ENCODE results near the gene PLA2G4E.

Gene PLA2G4E

DNA sequence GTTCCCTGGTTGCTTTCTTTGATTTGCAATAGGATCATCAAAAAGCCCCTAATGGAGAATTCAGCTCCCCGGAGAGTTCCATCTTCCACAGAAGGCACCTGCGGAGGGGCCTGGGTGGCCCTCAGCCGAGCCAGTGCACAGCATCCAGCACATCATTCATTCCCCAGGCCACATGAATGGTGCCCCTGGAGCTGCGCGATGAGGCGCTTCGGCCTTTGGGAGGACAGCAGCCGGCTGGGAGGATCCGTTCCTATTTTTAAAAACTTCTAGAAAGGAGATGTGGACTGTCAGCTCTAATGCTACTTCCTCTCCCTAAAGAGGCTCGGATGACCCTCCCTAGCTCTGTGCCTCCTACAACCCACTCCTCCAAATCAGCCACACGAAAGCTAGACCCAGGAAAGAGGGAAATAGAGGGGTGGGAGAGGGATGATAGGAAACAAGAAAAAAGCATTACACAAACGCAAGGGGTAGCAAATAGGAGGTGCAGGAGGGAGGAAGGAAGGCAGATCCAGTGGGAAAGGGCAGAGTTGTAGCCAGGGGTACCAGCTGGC is 68.8 kb downstream of the PLA2G4E start:
- no peak overlapping the region for H3K4me3 ChIP-seq (ENCODE audit: low read depth, low read length)
- TF ChIP-seq, protein P1, sequence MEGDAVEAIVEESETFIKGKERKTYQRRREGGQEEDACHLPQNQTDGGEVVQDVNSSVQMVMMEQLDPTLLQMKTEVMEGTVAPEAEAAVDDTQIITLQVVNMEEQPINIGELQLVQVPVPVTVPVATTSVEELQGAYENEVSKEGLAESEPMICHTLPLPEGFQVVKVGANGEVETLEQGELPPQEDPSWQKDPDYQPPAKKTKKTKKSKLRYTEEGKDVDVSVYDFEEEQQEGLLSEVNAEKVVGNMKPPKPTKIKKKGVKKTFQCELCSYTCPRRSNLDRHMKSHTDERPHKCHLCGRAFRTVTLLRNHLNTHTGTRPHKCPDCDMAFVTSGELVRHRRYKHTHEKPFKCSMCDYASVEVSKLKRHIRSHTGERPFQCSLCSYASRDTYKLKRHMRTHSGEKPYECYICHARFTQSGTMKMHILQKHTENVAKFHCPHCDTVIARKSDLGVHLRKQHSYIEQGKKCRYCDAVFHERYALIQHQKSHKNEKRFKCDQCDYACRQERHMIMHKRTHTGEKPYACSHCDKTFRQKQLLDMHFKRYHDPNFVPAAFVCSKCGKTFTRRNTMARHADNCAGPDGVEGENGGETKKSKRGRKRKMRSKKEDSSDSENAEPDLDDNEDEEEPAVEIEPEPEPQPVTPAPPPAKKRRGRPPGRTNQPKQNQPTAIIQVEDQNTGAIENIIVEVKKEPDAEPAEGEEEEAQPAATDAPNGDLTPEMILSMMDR (IDR thresholded peaks at IDR 0.05), result no peak
- H2AFZ ChIP-seq, result no peak overlapping the region
- H3K79me2 ChIP-seq, result no peaks in the 10 kb centered on the region
- no peaks in the 10 kb centered on the region for H3K9me3 ChIP-seq (ENCODE audit: control insufficient read depth, low read length)
- H3K4me2 ChIP-seq (ENCODE audit: low read length), result no peak overlapping the region
- no peaks in the 10 kb centered on the region for H3K27me3 ChIP-seq (ENCODE audit: control insufficient read depth, insufficient read depth, low read length)
- no peak overlapping the region for H3K27ac ChIP-seq
- no peaks in the 10 kb centered on the region for H3K36me3 ChIP-seq (ENCODE audit: control insufficient read depth, insufficient read depth, low read length)
- H3K4me1 ChIP-seq, result peaks cover 6% of the 10 kb centered on the region
- H3K9ac ChIP-seq, result no peak overlapping the region

DNA sequence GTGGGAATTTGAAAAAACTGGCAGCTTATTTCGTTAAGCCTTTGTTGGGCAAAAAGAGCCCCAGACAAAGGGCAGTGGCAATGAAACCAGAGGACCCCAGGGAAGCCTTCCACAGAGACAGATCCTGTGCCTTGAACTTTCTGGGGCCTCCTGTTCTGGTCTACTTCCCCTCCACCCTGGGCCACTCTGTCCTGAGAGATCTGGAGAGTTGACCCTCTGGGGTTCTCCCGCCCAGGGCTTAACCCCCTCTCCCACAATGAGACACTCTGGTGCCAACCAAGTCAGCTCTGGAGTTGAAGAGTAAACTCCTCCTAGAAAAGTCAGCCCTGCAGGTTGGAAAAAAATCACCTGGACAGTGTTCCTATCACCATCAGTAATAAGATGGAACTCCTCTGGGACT is 69.3 kb downstream of the PLA2G4E start:
- Histone ChIP-seq H3K27me3 (ENCODE audit: control insufficient read depth, insufficient read depth, low read length) (no peaks in the 10 kb centered on the region), H2AFZ (no peak overlapping the region), H3K4me1 (peaks cover 6% of the 10 kb centered on the region), H3K4me3 (ENCODE audit: low read depth, low read length) (no peak overlapping the region), H3K4me2 (ENCODE audit: low read length) (no peak overlapping the region), H3K9ac (no peak overlapping the region), H3K9me3 (ENCODE audit: control insufficient read depth, low read length) (no peaks in the 10 kb centered on the region), H3K36me3 (ENCODE audit: control insufficient read depth, insufficient read depth, low read length) (no peaks in the 10 kb centered on the region), H3K27ac (no peak overlapping the region), H3K79me2 (no peaks in the 10 kb centered on the region)
- TF ChIP-seq, protein P1 (IDR thresholded peaks at IDR 0.05), result no peak

DNA sequence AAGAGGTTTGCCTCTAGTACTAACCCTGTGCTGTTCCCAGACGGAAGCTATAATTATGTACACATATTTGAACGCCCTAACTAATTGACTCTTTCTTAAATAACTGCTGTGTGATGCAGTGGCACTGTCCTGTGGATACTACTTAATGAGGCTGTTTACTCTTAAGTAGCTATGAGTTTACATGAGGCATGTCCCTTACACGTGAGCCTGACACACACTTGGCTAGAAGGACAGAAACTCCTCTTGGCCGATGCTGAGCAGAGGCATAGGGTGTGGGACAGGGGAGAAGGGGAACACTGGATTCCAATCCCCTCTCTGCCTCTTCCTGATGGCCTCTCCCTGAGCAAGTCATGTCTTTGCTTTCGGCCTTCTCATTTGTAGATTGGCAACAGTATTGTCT is 70.4 kb downstream of the PLA2G4E start:
- no peak overlapping the region for H3K4me2 ChIP-seq (ENCODE audit: low read length)
- H3K9ac ChIP-seq, result no peak overlapping the region
- H3K27me3 ChIP-seq (ENCODE audit: control insufficient read depth, insufficient read depth, low read length), result no peaks in the 10 kb centered on the region
- H3K9me3 ChIP-seq (ENCODE audit: control insufficient read depth, low read length), result no peaks in the 10 kb centered on the region
- H3K27ac ChIP-seq, result no peak overlapping the region
- H3K4me1 ChIP-seq, result peaks cover 6% of the 10 kb centered on the region
- no peaks in the 10 kb centered on the region for H3K36me3 ChIP-seq (ENCODE audit: control insufficient read depth, insufficient read depth, low read length)
- no peak overlapping the region for H3K4me3 ChIP-seq (ENCODE audit: low read depth, low read length)
- TF ChIP-seq, protein P1 (IDR thresholded peaks at IDR 0.05), result no peak
- no peak overlapping the region for H2AFZ ChIP-seq
- no peaks in the 10 kb centered on the region for H3K79me2 ChIP-seq

DNA sequence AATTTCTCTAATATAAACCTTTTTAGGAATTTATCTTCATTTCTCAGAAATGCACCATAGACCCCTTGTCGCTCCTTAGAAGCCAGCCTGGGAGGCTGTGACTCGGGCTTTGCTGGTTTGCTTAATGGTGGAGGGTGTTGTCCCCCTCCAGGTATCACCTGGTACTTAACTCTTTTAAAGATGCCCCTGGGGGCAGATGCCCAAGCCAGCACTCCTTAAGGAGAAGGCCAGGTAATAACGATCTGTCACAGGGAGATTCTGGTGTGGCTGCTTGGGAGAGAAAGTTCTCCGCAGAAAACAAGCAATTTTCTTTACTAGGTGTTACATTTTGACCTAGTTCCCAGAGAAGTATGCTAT is 70.7 kb downstream of the PLA2G4E start:
- no peaks in the 10 kb centered on the region for H3K79me2 ChIP-seq
- H2AFZ ChIP-seq, result no peak overlapping the region
- H3K4me1 ChIP-seq, result peaks cover 6% of the 10 kb centered on the region
- H3K27me3 ChIP-seq (ENCODE audit: control insufficient read depth, insufficient read depth, low read length), result no peaks in the 10 kb centered on the region
- H3K4me3 ChIP-seq (ENCODE audit: low read depth, low read length), result no peak overlapping the region
- no peaks in the 10 kb centered on the region for H3K36me3 ChIP-seq (ENCODE audit: control insufficient read depth, insufficient read depth, low read length)
- TF ChIP-seq, protein P1 (IDR thresholded peaks at IDR 0.05), result no peak
- no peaks in the 10 kb centered on the region for H3K9me3 ChIP-seq (ENCODE audit: control insufficient read depth, low read length)
- H3K4me2 ChIP-seq (ENCODE audit: low read length), result no peak overlapping the region
- peak overlapping the region; percentile 39 for H3K27ac ChIP-seq
- no peak overlapping the region for H3K9ac ChIP-seq

DNA sequence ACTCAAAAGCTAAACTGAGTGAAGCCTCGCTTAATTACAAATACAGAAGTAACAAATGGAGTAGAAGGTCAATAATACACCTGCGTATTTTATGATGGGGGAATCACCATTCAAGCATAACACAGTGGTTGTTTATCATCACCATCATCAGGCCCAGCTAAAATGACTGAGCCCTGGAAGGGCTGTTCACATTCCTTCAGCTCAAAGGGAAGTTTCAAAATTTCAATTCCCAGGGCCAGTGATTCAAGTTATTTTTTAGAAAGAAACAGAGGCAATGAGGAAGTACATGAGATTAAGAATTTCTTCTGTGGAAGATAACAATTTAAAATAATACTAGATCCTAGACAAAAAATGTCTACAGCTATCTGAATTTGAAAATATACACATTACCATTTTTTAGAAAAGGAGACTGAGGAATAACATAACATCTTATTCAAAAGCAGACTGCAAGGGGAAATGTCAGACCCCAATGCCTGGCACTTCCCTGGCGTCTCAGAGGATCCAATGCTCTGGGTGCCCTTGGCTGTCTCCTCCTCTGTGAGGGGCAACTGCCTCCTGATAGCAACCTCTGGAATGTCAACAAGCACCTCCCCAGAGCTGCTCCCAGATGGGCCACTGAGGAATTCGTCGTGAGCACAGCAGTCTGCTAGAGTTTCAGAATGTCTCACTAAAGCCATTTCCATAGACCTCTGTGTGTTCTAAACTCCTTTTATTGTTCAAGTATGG is 71.3 kb downstream of the PLA2G4E start:
- no peaks in the 10 kb centered on the region for H3K79me2 ChIP-seq
- TF ChIP-seq, protein P1 (IDR thresholded peaks at IDR 0.05), result no peak
- no peak overlapping the region for H3K4me3 ChIP-seq (ENCODE audit: low read depth, low read length)
- H3K4me1 ChIP-seq, result peaks cover 8% of the 10 kb centered on the region
- H3K27ac ChIP-seq, result peak overlapping the region; percentile 39
- no peak overlapping the region for H3K9ac ChIP-seq
- no peak overlapping the region for H2AFZ ChIP-seq
- H3K4me2 ChIP-seq (ENCODE audit: low read length), result no peak overlapping the region
- H3K36me3 ChIP-seq (ENCODE audit: control insufficient read depth, insufficient read depth, low read length), result no peaks in the 10 kb centered on the region
- no peaks in the 10 kb centered on the region for H3K9me3 ChIP-seq (ENCODE audit: control insufficient read depth, low read length)
- H3K27me3 ChIP-seq (ENCODE audit: control insufficient read depth, insufficient read depth, low read length), result no peaks in the 10 kb centered on the region
